ENCODE measurements around the gene PDE7B. TPM values are rescaled to one million over a fixed set of nuclear protein-coding genes. Genes with fewer than 3 reads are reported as not detected.

PDE7B gene
- total RNA-seq, 3 donors from 2014 or later = 0.05 to 0.18 TPM; not detected in 1

- DNase-seq (no peak), ATAC-seq (no peak)
- Mint-ChIP-seq H3K27me3 (ENCODE audit: low read depth) (no peaks in the 10 kb centered on the region), H3K4me3 (no peak overlapping the region), H3K36me3 (ENCODE audit: insufficient read depth) (no peaks in the 10 kb centered on the region), H3K4me1 (ENCODE audit: low read depth) (no peaks in the 10 kb centered on the region), H3K9me3 (no peaks in the 10 kb centered on the region)
Observed at GRCh38 chr6:136072691-136073090, 221.2 kb downstream of the PDE7B start.

GRCh38 chr6:136073216-136073615, 221.7 kb downstream of the PDE7B start:
- ATAC-seq = no peak
- no peak for DNase-seq
- Mint-ChIP-seq H3K36me3 (ENCODE audit: insufficient read depth) (no peaks in the 10 kb centered on the region), H3K9me3 (no peaks in the 10 kb centered on the region), H3K4me3 (no peak overlapping the region), H3K4me1 (ENCODE audit: low read depth) (no peaks in the 10 kb centered on the region), H3K27me3 (ENCODE audit: low read depth) (peaks cover 2% of the 10 kb centered on the region)

GRCh38 chr6:136076496-136076895, 225.0 kb downstream of the PDE7B start:
- Mint-ChIP-seq H3K27me3 (ENCODE audit: low read depth) (peaks cover 2% of the 10 kb centered on the region), H3K4me1 (ENCODE audit: low read depth) (no peaks in the 10 kb centered on the region), H3K4me3 (no peak overlapping the region), H3K9me3 (no peaks in the 10 kb centered on the region), H3K36me3 (ENCODE audit: insufficient read depth) (no peaks in the 10 kb centered on the region)
- ATAC-seq = no peak
- no peak for DNase-seq

GRCh38 chr6:136077834-136078576, 226.5 kb downstream of the PDE7B start:
- Mint-ChIP-seq H3K36me3 (ENCODE audit: insufficient read depth) (no peaks in the 10 kb centered on the region), H3K27me3 (ENCODE audit: low read depth) (peaks cover 2% of the 10 kb centered on the region), H3K4me1 (ENCODE audit: low read depth) (no peaks in the 10 kb centered on the region), H3K9me3 (no peaks in the 10 kb centered on the region), H3K4me3 (no peak overlapping the region)
- DNase-seq (no peak), ATAC-seq (no peak)

GRCh38 chr6:136079701-136080565, 228.4 kb downstream of the PDE7B start:
- no peak for DNase-seq
- H3K4me1 Mint-ChIP-seq (ENCODE audit: low read depth) = no peaks in the 10 kb centered on the region
- H3K27me3 Mint-ChIP-seq (ENCODE audit: low read depth) = peaks cover 5% of the 10 kb centered on the region
- no peaks in the 10 kb centered on the region for H3K9me3 Mint-ChIP-seq
- no peak overlapping the region for H3K4me3 Mint-ChIP-seq
- H3K36me3 Mint-ChIP-seq (ENCODE audit: insufficient read depth) = no peaks in the 10 kb centered on the region
- ATAC-seq = no peak

GRCh38 chr6:136083540-136083939, 232.0 kb downstream of the PDE7B start:
- peaks cover 3% of the 10 kb centered on the region for H3K27me3 Mint-ChIP-seq (ENCODE audit: low read depth)
- ATAC-seq = no peak
- H3K9me3 Mint-ChIP-seq = no peaks in the 10 kb centered on the region
- no peaks in the 10 kb centered on the region for H3K36me3 Mint-ChIP-seq (ENCODE audit: insufficient read depth)
- H3K4me1 Mint-ChIP-seq (ENCODE audit: low read depth) = no peaks in the 10 kb centered on the region
- DNase-seq = no peak
- no peak overlapping the region for H3K4me3 Mint-ChIP-seq

GRCh38 chr6:136084403-136084802, 232.9 kb downstream of the PDE7B start:
- no peak overlapping the region for H3K4me3 Mint-ChIP-seq
- ATAC-seq = no peak
- H3K4me1 Mint-ChIP-seq (ENCODE audit: low read depth) = no peaks in the 10 kb centered on the region
- no peaks in the 10 kb centered on the region for H3K36me3 Mint-ChIP-seq (ENCODE audit: insufficient read depth)
- no peaks in the 10 kb centered on the region for H3K9me3 Mint-ChIP-seq
- peaks cover 3% of the 10 kb centered on the region for H3K27me3 Mint-ChIP-seq (ENCODE audit: low read depth)
- DNase-seq = no peak

- ATAC-seq (no peak), DNase-seq (no peak)
- Mint-ChIP-seq H3K4me3 (no peak overlapping the region), H3K4me1 (ENCODE audit: low read depth) (no peaks in the 10 kb centered on the region), H3K27me3 (ENCODE audit: low read depth) (peaks cover 3% of the 10 kb centered on the region), H3K36me3 (ENCODE audit: insufficient read depth) (no peaks in the 10 kb centered on the region), H3K9me3 (no peaks in the 10 kb centered on the region)
Observed at GRCh38 chr6:136085370-136086115, 234.0 kb downstream of the PDE7B start.

GRCh38 chr6:136086686-136087085, 235.2 kb downstream of the PDE7B start:
- H3K4me3 Mint-ChIP-seq = no peak overlapping the region
- H3K36me3 Mint-ChIP-seq (ENCODE audit: insufficient read depth) = no peaks in the 10 kb centered on the region

GRCh38 chr6:136087986-136088385, 236.5 kb downstream of the PDE7B start:
- Mint-ChIP-seq H3K9me3 (no peaks in the 10 kb centered on the region), H3K36me3 (ENCODE audit: insufficient read depth) (peaks cover 1% of the 10 kb centered on the region), H3K4me1 (ENCODE audit: low read depth) (no peaks in the 10 kb centered on the region), H3K4me3 (no peak overlapping the region), H3K27me3 (ENCODE audit: low read depth) (peaks cover 3% of the 10 kb centered on the region)
- DNase-seq (no peak), ATAC-seq (no peak)

More at GRCh38 chr6:136086686-136087085, 235.2 kb downstream of the PDE7B start:
- Mint-ChIP-seq H3K9me3 (no peaks in the 10 kb centered on the region), H3K27me3 (ENCODE audit: low read depth) (peaks cover 3% of the 10 kb centered on the region), H3K4me1 (ENCODE audit: low read depth) (no peaks in the 10 kb centered on the region)
- no peak for DNase-seq
- ATAC-seq = no peak

GRCh38 chr6:136088693-136089092, 237.2 kb downstream of the PDE7B start:
- ATAC-seq = no peak
- no peak for DNase-seq
- peaks cover 1% of the 10 kb centered on the region for H3K36me3 Mint-ChIP-seq (ENCODE audit: insufficient read depth)
- no peak overlapping the region for H3K4me3 Mint-ChIP-seq
- no peaks in the 10 kb centered on the region for H3K4me1 Mint-ChIP-seq (ENCODE audit: low read depth)
- no peaks in the 10 kb centered on the region for H3K9me3 Mint-ChIP-seq
- H3K27me3 Mint-ChIP-seq (ENCODE audit: low read depth) = peaks cover 2% of the 10 kb centered on the region

GRCh38 chr6:136089876-136090275, 238.4 kb downstream of the PDE7B start:
- Mint-ChIP-seq H3K36me3 (ENCODE audit: insufficient read depth) (peaks cover 1% of the 10 kb centered on the region), H3K4me3 (no peak overlapping the region), H3K27me3 (ENCODE audit: low read depth) (no peaks in the 10 kb centered on the region), H3K4me1 (ENCODE audit: low read depth) (no peaks in the 10 kb centered on the region), H3K9me3 (peaks cover 10% of the 10 kb centered on the region)
- DNase-seq (no peak), ATAC-seq (no peak)

- no peak for DNase-seq
- H3K9me3 Mint-ChIP-seq = peaks cover 10% of the 10 kb centered on the region
- no peaks in the 10 kb centered on the region for H3K27me3 Mint-ChIP-seq (ENCODE audit: low read depth)
- no peak overlapping the region for H3K4me3 Mint-ChIP-seq
- no peak for ATAC-seq
- H3K36me3 Mint-ChIP-seq (ENCODE audit: insufficient read depth) = peaks cover 1% of the 10 kb centered on the region
- no peaks in the 10 kb centered on the region for H3K4me1 Mint-ChIP-seq (ENCODE audit: low read depth)
Observed at GRCh38 chr6:136090929-136091328, 239.4 kb downstream of the PDE7B start.

GRCh38 chr6:136092897-136093296, 241.4 kb downstream of the PDE7B start:
- H3K9me3 Mint-ChIP-seq = peaks cover 10% of the 10 kb centered on the region
- peaks cover 1% of the 10 kb centered on the region for H3K36me3 Mint-ChIP-seq (ENCODE audit: insufficient read depth)
- DNase-seq (no peak), ATAC-seq (no peak)
- H3K4me3 Mint-ChIP-seq = no peak overlapping the region
- H3K4me1 Mint-ChIP-seq (ENCODE audit: low read depth) = no peaks in the 10 kb centered on the region
- no peaks in the 10 kb centered on the region for H3K27me3 Mint-ChIP-seq (ENCODE audit: low read depth)

All from activated T-cell treated with anti-CD3 and anti-CD28 coated beads, Interleukin-2, amount 50 U/mL, for 4 hours (primary cell).